Measurements from ENCODE around the gene GGTLC2. TPM values are rescaled to one million over a fixed set of nuclear protein-coding genes. Genes with fewer than 3 reads are reported as not detected.

GGTLC2 gene
- total RNA-seq, 6 donors from 2014 or later = 0.89 to 5.3 (median 4.3) TPM; not detected in 2

- H3K4me3 ChIP-seq = no peak overlapping the region
- H3K9me3 ChIP-seq = no peaks in the 10 kb centered on the region
- ATAC-seq (ENCODE audit: low FRiP score in 2 of 2) (peak; percentile 60 to 69), DNase-seq (peak in 1 of 2 donors; percentile 59)
- no peaks in the 10 kb centered on the region for H3K36me3 ChIP-seq
- TF ChIP-seq POLR2A (IDR thresholded peaks at IDR 0.05) (no peak), EP300 (IDR thresholded peaks at IDR 0.05) (no peak), POLR2AphosphoS5 (IDR thresholded peaks at IDR 0.05) (no peak), CTCF (IDR thresholded peaks at IDR 0.05) (peak in 5 of 6 experiments; percentile 30 to 68 (median 61))
- H3K27me3 ChIP-seq = no peaks in the 10 kb centered on the region
- no peak overlapping the region for H3K27ac ChIP-seq
- WGBS, 2 donors = 23 to 51% methylated on average over 3 to 7 of the region's 7 CpGs
- H3K4me1 ChIP-seq = no peaks in the 10 kb centered on the region
These were observed 22.1 kb downstream of the GGTLC2 start for GRCh38 chr22:22666307-22667091.

- TF ChIP-seq POLR2AphosphoS5 (IDR thresholded peaks at IDR 0.05) (no peak), EP300 (IDR thresholded peaks at IDR 0.05) (no peak), CTCF (IDR thresholded peaks at IDR 0.05) (no peak), POLR2A (IDR thresholded peaks at IDR 0.05) (no peak)
- no peak overlapping the region for H3K27ac ChIP-seq
- no peak for ATAC-seq (ENCODE audit: low FRiP score in 2 of 2)
- DNase-seq = no peak
- WGBS, 2 donors = 74 to 89% methylated on average over 6 to 11 of the region's 11 CpGs
- no peaks in the 10 kb centered on the region for H3K9me3 ChIP-seq
- H3K36me3 ChIP-seq = no peaks in the 10 kb centered on the region
- no peaks in the 10 kb centered on the region for H3K27me3 ChIP-seq
- H3K4me1 ChIP-seq = no peaks in the 10 kb centered on the region
- no peak overlapping the region for H3K4me3 ChIP-seq
These were observed 23.8 kb downstream of the GGTLC2 start for GRCh38 chr22:22667966-22668880.

GRCh38 chr22:22669093-22669492 lies 24.7 kb downstream of the GGTLC2 start:
- Histone ChIP-seq H3K27ac (no peak overlapping the region), H3K4me3 (no peak overlapping the region), H3K9me3 (no peaks in the 10 kb centered on the region), H3K27me3 (no peaks in the 10 kb centered on the region), H3K36me3 (no peaks in the 10 kb centered on the region), H3K4me1 (peaks cover 0 to 6% (median 1%) of the 10 kb centered on the region in 4 donors)
- DNase-seq (no peak), ATAC-seq (ENCODE audit: low FRiP score in 2 of 2) (no peak)
- TF ChIP-seq CTCF (IDR thresholded peaks at IDR 0.05) (no peak), POLR2A (IDR thresholded peaks at IDR 0.05) (no peak), POLR2AphosphoS5 (IDR thresholded peaks at IDR 0.05) (no peak), EP300 (IDR thresholded peaks at IDR 0.05) (no peak)
- WGBS, 2 donors = 87 to 90% methylated on average over 2 of the region's 2 CpGs

- 80 to 87% methylated on average over 4 of the region's 4 CpGs for WGBS, 2 donors
- no peaks in the 10 kb centered on the region for H3K9me3 ChIP-seq
- H3K4me3 ChIP-seq = no peak overlapping the region
- TF ChIP-seq CTCF (IDR thresholded peaks at IDR 0.05) (no peak), POLR2AphosphoS5 (IDR thresholded peaks at IDR 0.05) (no peak), POLR2A (IDR thresholded peaks at IDR 0.05) (no peak), EP300 (IDR thresholded peaks at IDR 0.05) (no peak)
- peaks cover 0 to 7% (median 3%) of the 10 kb centered on the region in 4 donors for H3K4me1 ChIP-seq
- no peaks in the 10 kb centered on the region for H3K27me3 ChIP-seq
- DNase-seq = no peak
- H3K27ac ChIP-seq = no peak overlapping the region
- no peak for ATAC-seq (ENCODE audit: low FRiP score in 2 of 2)
- H3K36me3 ChIP-seq = no peaks in the 10 kb centered on the region
These were observed 25.8 kb downstream of the GGTLC2 start for GRCh38 chr22:22670076-22670795.
